ENCODE results near the gene SLC25A19.

- TF ChIP-seq POLR2AphosphoS5 (IDR thresholded peaks at IDR 0.05; ENCODE audit: low read depth, low read length) (no peak), REST (IDR thresholded peaks at IDR 0.05; ENCODE audit: insufficient read depth in 1 of 2, low read depth in 2 of 2, low read length in 2 of 2) (no peak), TAF1 (IDR thresholded peaks at IDR 0.05; ENCODE audit: borderline replicate concordance, insufficient read depth, low read length) (no peak)
These were observed 491 bp downstream of the SLC25A19 start for GRCh38 chr17:75288770-75289114.

Measured in PFSK-1 (cell line).